B cell (primary cell): ENCODE results near the gene LOC101059915.
A peak's percentile ranks its signal among the peaks of the same experiment; 100 is the strongest.

ENCODE experiments used
- ATAC-seq: fragments of 200-7000 bp; cut with Tn5 transposase; one replicate; pipeline ENCODE4 v1.10.0; 2021; ENCODE audit warnings: low read depth, mild to moderate bottlenecking, moderate number of reproducible peaks, moderate library complexity
- CTCF ChIA-PET: fragments of 350-600 bp; sonication (Branson Sonifier 250); formaldehyde crosslinking; loops from one replicate; lab custom pipeline; 2021; ENCODE audit warnings: antibody characterized with exemption, inconsistent platforms; lab: Charles Lee
- POLR2A ChIA-PET: fragments of 350-600 bp; sonication (Branson Sonifier 250); formaldehyde crosslinking; loops from one replicate; lab custom pipeline; 2021; ENCODE audit warnings: antibody characterized with exemption; lab: Charles Lee
- DNase-seq: peaks from one replicate; pipeline ENCODE4 v3.0.0; 2013
- H2AFZ ChIP-seq: 2 replicates; pipeline ENCODE4 v1.6.1; 2012; ENCODE audit warnings: mild to moderate bottlenecking, low read depth, low read length; ENCODE audit not compliant: insufficient read depth, poor library complexity, severe bottlenecking
- H3K27ac ChIP-seq, 2 donors: 1 replicate in 1 of 2; 2 replicates in 1 of 2; pipeline ENCODE4 v1.5.1; 2012 to 2013; ENCODE audit warnings: low read length in 2 of 2, mild to moderate bottlenecking in 2 of 2, moderate library complexity in 1 of 2
- H3K27me3 ChIP-seq, 4 experiments: fragments of 200-600 bp in 1 of 4; sonication (generic) in 1 of 4; replicated peaks in 1 of 4; 1 replicate in 2 of 4; 2 replicates in 2 of 4; pipeline versions ENCODE4 v1.6.1 to v1.7.0; 2013 to 2016; ENCODE audit warnings: low read length in 3 of 4, mild to moderate bottlenecking in 2 of 4, mixed read lengths in 1 of 4, moderate library complexity in 1 of 4; ENCODE audit not compliant: insufficient read depth in 4 of 4, control insufficient read depth in 3 of 4; ENCODE audit errors: control extremely low read depth in 1 of 4
- H3K36me3 ChIP-seq, 2 experiments: replicated peaks in 1 of 2; 1 replicate in 1 of 2; 2 replicates in 1 of 2; pipeline versions ENCODE4 v1.6.1 to v1.7.1; 2013; ENCODE audit warnings: low read length in 1 of 2; ENCODE audit not compliant: insufficient read depth in 2 of 2, control insufficient read depth in 1 of 2; ENCODE audit errors: control extremely low read depth in 1 of 2, extremely low read depth in 1 of 2
- H3K4me1 ChIP-seq, 2 donors: fragments of 200-600 bp in 1 of 2; sonication (generic) in 1 of 2; 1 replicate in 1 of 2; 2 replicates in 1 of 2; pipeline versions ENCODE4 v1.5.1 to v1.6.1; 2013 to 2017; ENCODE audit warnings: low read length in 2 of 2; ENCODE audit not compliant: control insufficient read depth in 2 of 2, insufficient read depth in 2 of 2
- H3K4me2 ChIP-seq: replicated peaks from 2 replicates; pipeline ENCODE3; 2012; ENCODE audit warnings: mild to moderate bottlenecking, low read depth, low read length; ENCODE audit not compliant: poor library complexity, severe bottlenecking
- H3K4me3 ChIP-seq, 5 experiments: fragments of 200-600 bp in 1 of 5; sonication (generic) in 1 of 5; 1 replicate in 3 of 5; 2 replicates in 2 of 5; pipeline versions ENCODE4 v1.5.1 to v1.7.0; 2011 to 2016; ENCODE audit warnings: low read length in 4 of 5, mild to moderate bottlenecking in 4 of 5, low read depth in 2 of 5, control low read depth in 1 of 5, moderate library complexity in 1 of 5; ENCODE audit not compliant: insufficient read depth in 1 of 5; ENCODE audit errors: control extremely low read depth in 1 of 5, extremely low read depth in 1 of 5
- H3K79me2 ChIP-seq: fragments of 200-600 bp; sonication (generic); one replicate; pipeline ENCODE4 v1.6.0; 2016; ENCODE audit warnings: low read length; ENCODE audit not compliant: control insufficient read depth, insufficient read depth
- H3K9ac ChIP-seq: fragments of 200-600 bp; sonication (generic); 2 replicates; pipeline ENCODE4 v1.6.1; 2017; ENCODE audit warnings: mild to moderate bottlenecking, low read length, moderate library complexity
- H3K9me3 ChIP-seq, 3 donors: one replicate each; pipeline versions ENCODE4 v1.6.1 to v1.7.1; 2013; ENCODE audit warnings: low read length in 2 of 3; ENCODE audit not compliant: control insufficient read depth in 2 of 3, insufficient read depth in 1 of 3; ENCODE audit errors: control extremely low read depth in 1 of 3
- H4K20me1 ChIP-seq: 2 replicates; pipeline ENCODE4 v1.6.0; 2012; ENCODE audit warnings: mild to moderate bottlenecking, low read length; ENCODE audit not compliant: insufficient read depth, control insufficient read depth, poor library complexity, severe bottlenecking
- H3K27ac Mint-ChIP-seq: one replicate; pipeline ENCODE4 v1.8.0; 2021; ENCODE audit warnings: mixed read lengths
- H3K27me3 Mint-ChIP-seq: one replicate; pipeline ENCODE4 v1.8.0; 2021; ENCODE audit warnings: mixed read lengths
- H3K4me1 Mint-ChIP-seq: one replicate; pipeline ENCODE4 v1.8.0; 2021; ENCODE audit warnings: mixed read lengths
- H3K4me3 Mint-ChIP-seq: one replicate; pipeline ENCODE4 v1.8.0; 2021; ENCODE audit warnings: mixed read lengths
- H3K9me3 Mint-ChIP-seq: one replicate; pipeline ENCODE4 v1.8.0; 2022; ENCODE audit warnings: mixed read lengths; ENCODE audit not compliant: insufficient read depth
- EZH2 ChIP-seq: IDR thresholded peaks from 2 replicates; pipeline ENCODE4 v1.6.1; 2012; ENCODE audit warnings: borderline replicate concordance, low read depth, mild to moderate bottlenecking, moderate library complexity, low read length; ENCODE audit not compliant: insufficient read depth, poor library complexity, severe bottlenecking
- WGBS: methylation state at CpG from one replicate; pipeline ENCODE4 v1.1.5; 2013; ENCODE audit warnings: missing lambda C conversion rate; ENCODE audit not compliant: insufficient coverage; 5-methylcytosine and 5-hydroxymethylcytosine counted together
- intact Hi-C: fragments of 100-400 bp; cut with micrococcal nuclease; formaldehyde crosslinking; loops from one replicate; pipeline ENCODE4 v1.10.0; 2022
- TF ChIP-seq, protein P1 (sequence below): fragments of 200-600 bp; IDR thresholded peaks from one replicate; pipeline ENCODE4 v1.8.0; 2022; ENCODE audit warnings: antibody characterized with exemption, mild to moderate bottlenecking

The LOC101059915 gene

DNA sequence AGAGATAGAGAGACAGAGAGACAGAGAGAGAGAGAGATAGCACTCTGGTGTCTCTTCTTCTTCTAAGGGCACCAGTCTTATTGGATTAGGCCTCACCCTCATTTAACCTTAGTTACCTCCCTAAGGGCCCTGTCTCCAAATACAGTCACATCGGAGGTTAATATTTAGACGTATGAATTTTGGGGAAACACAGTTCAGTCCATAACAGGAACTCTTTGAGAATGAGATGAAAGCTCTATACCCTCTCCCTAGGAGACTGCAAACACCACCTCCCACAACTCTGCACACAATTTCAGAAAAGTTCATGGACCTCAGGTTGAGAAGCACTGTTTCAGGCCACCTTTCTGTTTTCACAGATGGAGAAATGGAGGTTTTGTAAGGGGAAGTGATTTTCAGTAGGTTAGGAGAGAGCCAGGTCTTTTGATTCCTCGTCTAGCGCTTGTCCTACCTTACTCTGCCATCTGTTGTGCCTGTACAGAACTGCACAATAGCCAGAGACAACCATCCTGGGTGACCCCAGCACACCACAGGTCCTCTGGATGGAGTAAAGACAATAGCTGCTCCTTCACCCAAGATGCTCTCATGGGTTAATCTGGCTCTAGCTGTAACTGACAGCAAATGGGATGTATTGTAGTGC, 16.9 kb upstream of the LOC101059915 start:
- intact Hi-C loops: loop anchor here (5.0 kb wide), 1 partner anchor 233 kb away; no protein-coding TSS in a partner anchor
- POLR2A ChIA-PET: no interaction called here

DNA sequence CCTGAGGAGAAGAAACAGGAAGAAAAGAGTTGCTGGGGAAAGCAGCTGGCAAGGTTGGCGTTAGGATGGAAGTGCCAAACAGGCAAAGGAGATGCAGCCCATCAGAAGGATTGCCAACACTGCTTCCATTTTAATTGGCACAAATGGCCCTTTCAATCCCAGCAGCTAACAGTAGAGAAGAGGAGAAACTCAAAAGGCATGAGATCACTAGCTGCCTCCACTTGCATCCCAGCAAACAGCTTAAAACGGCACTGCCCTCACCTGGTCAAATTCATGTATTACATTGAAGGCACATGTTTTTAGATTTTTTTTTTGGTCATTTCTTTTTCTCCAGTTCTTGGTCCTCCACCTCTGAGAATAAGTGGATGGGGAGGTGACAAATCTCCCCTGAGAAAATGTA, 14.9 kb upstream of the LOC101059915 start:
- peak; percentile 69 for ATAC-seq
- TF ChIP-seq, protein P1, sequence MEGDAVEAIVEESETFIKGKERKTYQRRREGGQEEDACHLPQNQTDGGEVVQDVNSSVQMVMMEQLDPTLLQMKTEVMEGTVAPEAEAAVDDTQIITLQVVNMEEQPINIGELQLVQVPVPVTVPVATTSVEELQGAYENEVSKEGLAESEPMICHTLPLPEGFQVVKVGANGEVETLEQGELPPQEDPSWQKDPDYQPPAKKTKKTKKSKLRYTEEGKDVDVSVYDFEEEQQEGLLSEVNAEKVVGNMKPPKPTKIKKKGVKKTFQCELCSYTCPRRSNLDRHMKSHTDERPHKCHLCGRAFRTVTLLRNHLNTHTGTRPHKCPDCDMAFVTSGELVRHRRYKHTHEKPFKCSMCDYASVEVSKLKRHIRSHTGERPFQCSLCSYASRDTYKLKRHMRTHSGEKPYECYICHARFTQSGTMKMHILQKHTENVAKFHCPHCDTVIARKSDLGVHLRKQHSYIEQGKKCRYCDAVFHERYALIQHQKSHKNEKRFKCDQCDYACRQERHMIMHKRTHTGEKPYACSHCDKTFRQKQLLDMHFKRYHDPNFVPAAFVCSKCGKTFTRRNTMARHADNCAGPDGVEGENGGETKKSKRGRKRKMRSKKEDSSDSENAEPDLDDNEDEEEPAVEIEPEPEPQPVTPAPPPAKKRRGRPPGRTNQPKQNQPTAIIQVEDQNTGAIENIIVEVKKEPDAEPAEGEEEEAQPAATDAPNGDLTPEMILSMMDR: peak; percentile 66
- TF ChIP-seq EZH2: no peak
- Histone ChIP-seq H3K9me3 (no peaks in the 10 kb centered on the region), H4K20me1 (no peaks in the 10 kb centered on the region), H3K79me2 (no peaks in the 10 kb centered on the region), H3K4me1 (peaks cover 0 to 5% of the 10 kb centered on the region in 2 donors), H3K27ac (no peak overlapping the region), H3K4me2 (no peak overlapping the region), H3K9ac (no peak overlapping the region), H3K4me3 (no peak overlapping the region), H2AFZ (no peak overlapping the region), H3K36me3 (no peaks in the 10 kb centered on the region), H3K27me3 (no peaks in the 10 kb centered on the region)
- ChIA-PET CTCF (interaction anchor here (0.9 to 1.7 kb wide), 9 partner anchors 9 to 234 kb away, joined by 3 to 7 read pairs (median 4); partner anchors contain the start of gene CXCR3), POLR2A (interaction anchor here (0.6 to 0.7 kb wide), 2 partner anchors 53 to 78 kb away, joined by 3 to 5 read pairs; no protein-coding TSS in a partner anchor)
- Mint-ChIP-seq H3K9me3 (no peaks in the 10 kb centered on the region), H3K4me3 (no peak overlapping the region), H3K27ac (peak overlapping the region; percentile 34), H3K27me3 (no peaks in the 10 kb centered on the region), H3K4me1 (peaks cover 10% of the 10 kb centered on the region)
- 83% methylated on average over 1 of the region's 2 CpGs for WGBS
- DNase-seq: peak; percentile 64
- intact Hi-C loops: loop anchor here (1.0 to 5.0 kb wide), 2 partner anchors 43 to 235 kb away; no protein-coding TSS in a partner anchor

More for the DNA sequence above, 16.9 kb upstream of the LOC101059915 start:
- peaks cover 0 to 5% of the 10 kb centered on the region in 2 donors for H3K4me1 ChIP-seq
- H3K4me2 ChIP-seq: no peak overlapping the region
- Mint-ChIP-seq H3K4me1 (peaks cover 10% of the 10 kb centered on the region), H3K9me3 (no peaks in the 10 kb centered on the region), H3K27me3 (no peaks in the 10 kb centered on the region), H3K27ac (no peak overlapping the region), H3K4me3 (no peak overlapping the region)
- H4K20me1 ChIP-seq: no peaks in the 10 kb centered on the region
- no peak for TF ChIP-seq EZH2
- TF ChIP-seq, protein P1: no peak
- H2AFZ ChIP-seq: no peak overlapping the region
- no CpG with 5 or more reads among the region's 4 CpGs for WGBS
- no peaks in the 10 kb centered on the region for H3K9me3 ChIP-seq
- H3K36me3 ChIP-seq: no peaks in the 10 kb centered on the region
- ATAC-seq: peak; percentile 86
- no peaks in the 10 kb centered on the region for H3K79me2 ChIP-seq
- CTCF ChIA-PET: interaction anchor here (0.5 to 1.4 kb wide), 5 partner anchors 26 to 116 kb away, joined by 3 to 5 read pairs (median 3); partner anchors contain the start of gene CXCR3
- DNase-seq: peak; percentile 41
- H3K27me3 ChIP-seq: no peaks in the 10 kb centered on the region
- H3K4me3 ChIP-seq: no peak overlapping the region
- no peak overlapping the region for H3K9ac ChIP-seq
- no peak overlapping the region for H3K27ac ChIP-seq
